ENCODE measurements around the gene FAM216B. TPM values are rescaled to one million over a fixed set of nuclear protein-coding genes. Genes with fewer than 3 reads are reported as not detected.
"Not testable (repeated sequence)": the region's sequence is repeated elsewhere in the genome, so short reads cannot be mapped to it uniquely, and the experiment has no call there.

Gene FAM216B
- total RNA-seq, 2 experiments from 2014 or later, result not detected

DNA sequence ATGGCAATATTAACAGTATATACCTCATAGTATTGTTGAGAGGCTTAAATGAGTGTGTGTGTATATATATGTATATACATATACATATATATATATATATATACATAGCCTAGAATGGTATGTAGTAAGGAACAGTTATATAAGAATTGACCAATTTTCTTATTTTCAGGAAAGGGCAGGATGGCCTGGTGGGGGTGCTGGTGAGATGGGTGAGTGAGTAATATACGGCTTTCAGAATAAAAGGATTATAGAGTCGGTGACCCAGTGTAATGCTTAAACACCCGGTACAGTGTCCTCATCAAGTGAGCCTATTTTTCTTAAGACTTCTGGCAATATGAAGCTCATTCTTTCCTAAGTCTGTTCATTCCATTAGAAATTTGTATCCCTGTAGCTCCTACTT, 11.7 kb upstream of the FAM216B start:
- ChIA-PET POLR2A (no interaction called here), CTCF (no interaction called here)
- ATAC-seq (no peak), DNase-seq (no peak)
- intact Hi-C loops (cut with micrococcal nuclease), result no loop called here
- Mint-ChIP-seq H3K4me1 (ENCODE audit: low read depth) (no peaks in the 10 kb centered on the region), H3K27ac (no peak overlapping the region), H3K9me3 (peaks cover 5% of the 10 kb centered on the region), H3K36me3 (ENCODE audit: low read depth) (no peaks in the 10 kb centered on the region), H3K27me3 (peaks cover 18% of the 10 kb centered on the region), H3K4me3 (no peak overlapping the region)
- TF ChIP-seq, protein P1, sequence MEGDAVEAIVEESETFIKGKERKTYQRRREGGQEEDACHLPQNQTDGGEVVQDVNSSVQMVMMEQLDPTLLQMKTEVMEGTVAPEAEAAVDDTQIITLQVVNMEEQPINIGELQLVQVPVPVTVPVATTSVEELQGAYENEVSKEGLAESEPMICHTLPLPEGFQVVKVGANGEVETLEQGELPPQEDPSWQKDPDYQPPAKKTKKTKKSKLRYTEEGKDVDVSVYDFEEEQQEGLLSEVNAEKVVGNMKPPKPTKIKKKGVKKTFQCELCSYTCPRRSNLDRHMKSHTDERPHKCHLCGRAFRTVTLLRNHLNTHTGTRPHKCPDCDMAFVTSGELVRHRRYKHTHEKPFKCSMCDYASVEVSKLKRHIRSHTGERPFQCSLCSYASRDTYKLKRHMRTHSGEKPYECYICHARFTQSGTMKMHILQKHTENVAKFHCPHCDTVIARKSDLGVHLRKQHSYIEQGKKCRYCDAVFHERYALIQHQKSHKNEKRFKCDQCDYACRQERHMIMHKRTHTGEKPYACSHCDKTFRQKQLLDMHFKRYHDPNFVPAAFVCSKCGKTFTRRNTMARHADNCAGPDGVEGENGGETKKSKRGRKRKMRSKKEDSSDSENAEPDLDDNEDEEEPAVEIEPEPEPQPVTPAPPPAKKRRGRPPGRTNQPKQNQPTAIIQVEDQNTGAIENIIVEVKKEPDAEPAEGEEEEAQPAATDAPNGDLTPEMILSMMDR (IDR thresholded peaks at IDR 0.05), result no peak

- H3K27me3 Mint-ChIP-seq, result peaks cover 27% of the 10 kb centered on the region
- H3K27ac Mint-ChIP-seq; ATAC-seq; intact Hi-C loops (cut with micrococcal nuclease); H3K4me3 Mint-ChIP-seq; H3K36me3 Mint-ChIP-seq (ENCODE audit: low read depth); DNase-seq; H3K9me3 Mint-ChIP-seq; POLR2A ChIA-PET; H3K4me1 Mint-ChIP-seq (ENCODE audit: low read depth): not testable (repeated sequence)
- CTCF ChIA-PET, result interaction anchor here (0.7 kb wide), 1 partner anchor 547 kb away, joined by 3 read pairs; no protein-coding TSS in a partner anchor
These were observed 4.8 kb upstream of the FAM216B start for GRCh38 chr13:42776558-42776957.

GRCh38 chr13:42777467-42777866, 3.9 kb upstream of the FAM216B start:
- ATAC-seq, result no peak
- Mint-ChIP-seq H3K27me3 (peaks cover 25% of the 10 kb centered on the region), H3K27ac (no peak overlapping the region), H3K36me3 (ENCODE audit: low read depth) (no peaks in the 10 kb centered on the region), H3K9me3 (peaks cover 5% of the 10 kb centered on the region), H3K4me3 (no peak overlapping the region), H3K4me1 (ENCODE audit: low read depth) (no peaks in the 10 kb centered on the region)
- ChIA-PET CTCF (no interaction called here), POLR2A (no interaction called here)
- DNase-seq, result no peak
- intact Hi-C loops (cut with micrococcal nuclease), result no loop called here
- TF ChIP-seq, protein P1 (IDR thresholded peaks at IDR 0.05), result no peak

DNA sequence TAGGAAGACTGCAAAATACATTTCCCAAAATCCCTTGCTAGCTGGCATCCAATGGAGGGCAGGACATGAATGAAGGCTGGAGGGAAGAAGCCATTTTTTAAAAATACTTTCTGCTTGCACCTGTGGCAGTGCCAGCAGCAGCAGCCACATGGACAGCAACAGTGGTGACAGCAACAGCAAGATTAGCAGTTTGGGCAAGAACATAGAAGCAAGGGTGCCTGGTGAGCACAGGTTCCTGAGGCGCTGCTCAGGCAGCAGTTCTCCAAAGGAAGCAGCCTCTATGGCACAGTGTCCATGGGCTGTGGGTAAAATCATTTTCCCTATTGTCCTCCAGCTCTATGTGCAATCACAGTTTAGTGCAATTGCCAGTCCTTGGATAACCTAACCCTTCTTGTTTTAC, 1.3 kb upstream of the FAM216B start:
- DNase-seq (no peak), ATAC-seq (no peak)
- no peaks in the 10 kb centered on the region for H3K36me3 Mint-ChIP-seq (ENCODE audit: low read depth)
- H3K27ac Mint-ChIP-seq, result no peak overlapping the region
- TF ChIP-seq, protein P1 (IDR thresholded peaks at IDR 0.05), result no peak
- ChIA-PET POLR2A (interaction anchor here (1.0 kb wide), 1 partner anchor 23 kb away, joined by 4 read pairs; no protein-coding TSS in a partner anchor), CTCF (no interaction called here)
- no peaks in the 10 kb centered on the region for H3K9me3 Mint-ChIP-seq
- H3K4me1 Mint-ChIP-seq (ENCODE audit: low read depth), result no peaks in the 10 kb centered on the region
- intact Hi-C loops (cut with micrococcal nuclease), result no loop called here
- H3K27me3 Mint-ChIP-seq, result peaks cover 14% of the 10 kb centered on the region
- H3K4me3 Mint-ChIP-seq, result no peak overlapping the region

DNA sequence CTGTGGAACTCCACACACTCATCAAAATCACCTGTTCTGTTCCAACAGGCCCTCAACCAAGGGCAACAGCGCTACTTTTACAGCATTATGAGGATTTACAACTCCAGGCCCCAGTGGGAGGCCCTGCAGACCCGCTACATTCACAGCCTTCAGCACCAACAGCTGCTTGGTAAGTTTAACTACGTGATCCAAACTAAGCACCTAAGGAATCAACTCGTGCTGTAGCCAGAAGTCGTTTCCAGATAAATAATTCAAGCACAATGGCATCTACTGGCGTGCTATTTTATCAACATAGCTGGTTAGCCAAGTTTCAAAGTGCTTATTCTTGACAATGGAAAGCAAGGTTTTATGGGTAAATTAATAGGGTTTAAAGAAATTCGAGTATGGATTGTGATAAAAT, 5.3 kb downstream of the FAM216B start:
- TF ChIP-seq, protein P1 (IDR thresholded peaks at IDR 0.05), result no peak
- no peaks in the 10 kb centered on the region for H3K4me1 Mint-ChIP-seq (ENCODE audit: low read depth)
- H3K36me3 Mint-ChIP-seq (ENCODE audit: low read depth), result no peaks in the 10 kb centered on the region
- no peak overlapping the region for H3K27ac Mint-ChIP-seq
- intact Hi-C loops (cut with micrococcal nuclease), result no loop called here
- H3K9me3 Mint-ChIP-seq, result no peaks in the 10 kb centered on the region
- ChIA-PET POLR2A (no interaction called here), CTCF (no interaction called here)
- DNase-seq (no peak), ATAC-seq (no peak)
- no peak overlapping the region for H3K4me3 Mint-ChIP-seq
- H3K27me3 Mint-ChIP-seq, result no peaks in the 10 kb centered on the region

- TF ChIP-seq, protein P1 (IDR thresholded peaks at IDR 0.05), result no peak
These were observed 7.2 kb downstream of the FAM216B start for GRCh38 chr13:42788601-42789000.

More at GRCh38 chr13:42788601-42789000, 7.2 kb downstream of the FAM216B start:
- Mint-ChIP-seq H3K9me3 (no peaks in the 10 kb centered on the region), H3K4me3 (no peak overlapping the region), H3K27me3 (no peaks in the 10 kb centered on the region), H3K27ac (no peak overlapping the region), H3K36me3 (ENCODE audit: low read depth) (no peaks in the 10 kb centered on the region), H3K4me1 (ENCODE audit: low read depth) (no peaks in the 10 kb centered on the region)
- intact Hi-C loops (cut with micrococcal nuclease), result no loop called here
- POLR2A ChIA-PET, result interaction anchor here (0.7 kb wide), 1 partner anchor 930 kb away, joined by 4 read pairs; no protein-coding TSS in a partner anchor
- no peak for DNase-seq
- no peak for ATAC-seq
- CTCF ChIA-PET, result no interaction called here

All from activated CD8-positive, alpha-beta T cell treated with anti-CD3 and anti-CD28 coated beads for 36 hours (primary cell).